Hematopoietic multipotent progenitor cell treated with erythropoietin and hydrocortisone succinate and interleukin-3 and kit ligand, for 17 days (in vitro differentiated cells): Measurements from ENCODE around the gene LRMDA.

Experiments used
- DNase-seq: peaks from one replicate; pipeline ENCODE4 v3.0.0-alpha.2; 2015; ENCODE audit warnings: low spot score

Gene LRMDA

GRCh38 chr10:76086761-76087639 lies 655.6 kb downstream of the LRMDA start:
- DNase-seq = no peak

DNA sequence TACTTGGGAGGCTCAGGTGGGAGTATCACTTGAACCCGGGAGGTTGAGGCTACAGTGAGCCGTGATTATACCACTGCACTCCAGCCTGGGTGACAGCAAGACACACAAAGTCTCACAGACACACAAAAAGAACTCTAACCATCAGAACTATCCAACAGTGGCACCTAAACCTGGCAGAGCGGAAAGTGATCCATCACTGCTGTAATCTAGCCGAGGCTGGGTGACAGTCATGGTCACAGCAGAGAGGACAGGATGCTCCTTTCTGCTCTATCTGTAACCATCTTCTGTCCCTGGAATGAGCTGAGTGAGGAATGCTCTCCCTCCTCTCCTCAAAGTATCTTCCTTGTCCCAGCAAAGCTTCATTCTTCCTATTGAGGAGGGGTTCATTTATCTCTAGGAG lies 656.6 kb downstream of the LRMDA start:
- no peak for DNase-seq

GRCh38 chr10:76088980-76089379 lies 657.6 kb downstream of the LRMDA start:
- no peak for DNase-seq

DNA sequence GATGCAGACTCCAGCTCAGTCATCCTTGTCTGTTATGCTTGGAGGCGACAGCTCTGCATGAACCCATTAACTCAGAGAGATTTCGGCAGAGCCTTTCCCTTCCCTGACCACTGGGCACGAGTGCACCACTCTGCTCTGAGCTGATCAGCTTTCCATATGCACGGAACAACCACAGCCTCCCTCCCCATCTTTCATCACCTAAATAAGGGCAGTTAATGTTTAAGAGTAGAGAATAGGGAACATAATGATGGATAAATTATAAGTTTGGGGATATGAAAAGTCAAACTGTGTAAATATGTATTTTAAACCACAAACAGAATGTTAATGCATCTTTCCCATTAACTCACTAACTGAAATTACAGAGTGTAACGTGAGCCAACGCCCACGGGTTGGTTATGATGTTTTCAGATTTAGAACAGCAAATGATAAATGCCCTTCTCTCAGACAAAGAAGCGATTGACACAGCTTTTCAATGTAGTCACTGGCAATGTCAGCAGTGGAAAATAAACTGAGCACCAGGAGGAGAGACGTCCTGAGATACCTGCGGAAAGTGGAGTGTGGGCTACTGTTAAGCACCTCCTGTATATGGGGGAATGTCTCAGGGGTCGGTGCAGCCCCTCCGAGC lies 658.2 kb downstream of the LRMDA start:
- DNase-seq = no peak

DNA sequence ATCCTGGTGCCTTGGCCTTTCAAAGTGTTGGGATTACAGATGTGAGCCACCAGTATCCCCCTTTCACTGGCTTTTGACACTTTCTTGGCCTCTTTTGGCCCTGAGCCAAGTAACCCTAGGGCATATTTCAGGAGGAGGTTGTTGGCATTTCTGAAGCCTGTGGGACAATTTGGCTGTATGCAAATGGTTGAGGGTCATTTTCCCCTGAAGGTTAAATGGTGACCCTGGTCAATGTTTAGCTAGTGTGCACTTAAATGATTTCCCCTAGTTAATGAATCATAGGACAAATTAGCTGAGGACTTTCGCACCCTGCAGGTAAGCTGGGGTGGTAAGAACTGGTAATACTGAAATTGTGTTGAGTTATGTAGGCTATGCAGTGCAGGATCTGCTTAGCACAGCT lies 660.5 kb downstream of the LRMDA start:
- DNase-seq = no peak

DNA sequence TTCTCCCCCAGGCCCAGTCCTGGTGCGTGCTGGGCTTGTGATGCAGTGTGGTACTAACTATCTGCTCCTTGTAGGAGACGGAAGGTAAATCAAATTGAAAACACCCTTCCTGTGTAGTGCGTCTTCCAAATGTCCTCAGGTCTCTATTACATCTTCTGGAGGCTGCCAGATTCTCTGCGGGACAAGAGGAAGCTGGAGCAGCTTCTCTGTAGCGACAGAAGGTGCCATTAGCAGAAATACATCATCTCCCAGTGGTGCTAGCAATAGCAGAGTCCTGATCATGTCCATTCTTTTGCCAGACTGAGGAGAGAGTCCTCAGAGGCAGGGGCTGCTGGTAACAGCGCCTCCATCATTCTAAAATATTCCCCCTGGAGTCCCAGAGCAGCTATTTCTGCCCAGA lies 675.2 kb downstream of the LRMDA start:
- no peak for DNase-seq

DNA sequence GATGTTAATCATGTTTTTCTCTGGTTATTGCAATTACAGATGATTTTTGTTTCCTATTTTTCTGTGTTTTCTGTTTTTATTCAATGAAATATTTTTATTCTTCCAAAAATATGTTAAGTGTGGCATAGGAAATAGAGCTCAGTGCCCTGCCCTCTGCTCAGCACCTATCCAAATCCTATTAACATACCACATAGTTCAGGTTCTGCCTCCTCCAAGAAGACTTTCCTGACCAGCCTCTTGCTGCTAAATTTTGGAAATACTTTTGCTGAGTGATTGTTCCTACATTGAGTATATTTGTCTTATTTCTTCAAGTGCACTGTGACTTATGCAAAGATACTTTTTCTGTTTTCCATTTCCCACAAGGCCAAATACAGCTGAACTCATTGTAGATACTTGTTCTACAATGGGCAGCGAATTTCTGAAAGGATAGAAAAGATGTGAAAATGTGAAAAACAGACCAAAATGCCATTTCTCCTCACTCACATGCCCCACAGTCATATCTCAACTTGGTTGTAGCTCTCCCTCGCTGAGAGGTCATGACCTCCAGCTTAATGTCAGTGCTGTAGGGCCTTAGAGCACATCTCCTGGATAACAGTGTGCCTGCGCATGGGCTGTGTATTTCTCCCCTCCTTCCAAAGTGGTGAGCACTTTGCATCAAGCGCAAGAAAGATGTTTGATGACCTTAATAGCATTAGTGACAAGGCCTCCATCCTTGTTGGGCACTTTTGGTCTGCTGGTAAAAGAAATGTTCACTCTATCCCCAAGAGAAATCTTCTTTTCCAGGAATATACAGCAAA lies 677.3 kb downstream of the LRMDA start:
- DNase-seq = no peak

DNA sequence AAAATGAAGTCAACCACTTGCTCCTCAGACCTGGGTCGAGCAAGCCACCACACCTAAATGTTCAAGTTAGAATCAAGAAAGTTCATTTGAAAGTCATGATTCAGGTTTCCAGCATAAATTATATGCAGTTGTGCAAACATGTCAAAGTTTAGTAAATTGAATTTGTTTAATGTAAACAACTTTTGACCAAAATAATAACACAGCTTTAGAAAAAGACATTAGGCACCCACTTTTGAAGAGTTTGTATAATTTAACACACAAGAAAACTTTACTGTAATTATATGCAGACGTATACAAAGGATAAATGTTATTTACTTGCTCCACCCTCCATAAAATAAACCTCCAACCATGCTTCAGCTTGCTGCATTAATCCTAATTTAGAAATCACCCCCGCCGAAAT lies 680.0 kb downstream of the LRMDA start:
- DNase-seq = no peak

DNA sequence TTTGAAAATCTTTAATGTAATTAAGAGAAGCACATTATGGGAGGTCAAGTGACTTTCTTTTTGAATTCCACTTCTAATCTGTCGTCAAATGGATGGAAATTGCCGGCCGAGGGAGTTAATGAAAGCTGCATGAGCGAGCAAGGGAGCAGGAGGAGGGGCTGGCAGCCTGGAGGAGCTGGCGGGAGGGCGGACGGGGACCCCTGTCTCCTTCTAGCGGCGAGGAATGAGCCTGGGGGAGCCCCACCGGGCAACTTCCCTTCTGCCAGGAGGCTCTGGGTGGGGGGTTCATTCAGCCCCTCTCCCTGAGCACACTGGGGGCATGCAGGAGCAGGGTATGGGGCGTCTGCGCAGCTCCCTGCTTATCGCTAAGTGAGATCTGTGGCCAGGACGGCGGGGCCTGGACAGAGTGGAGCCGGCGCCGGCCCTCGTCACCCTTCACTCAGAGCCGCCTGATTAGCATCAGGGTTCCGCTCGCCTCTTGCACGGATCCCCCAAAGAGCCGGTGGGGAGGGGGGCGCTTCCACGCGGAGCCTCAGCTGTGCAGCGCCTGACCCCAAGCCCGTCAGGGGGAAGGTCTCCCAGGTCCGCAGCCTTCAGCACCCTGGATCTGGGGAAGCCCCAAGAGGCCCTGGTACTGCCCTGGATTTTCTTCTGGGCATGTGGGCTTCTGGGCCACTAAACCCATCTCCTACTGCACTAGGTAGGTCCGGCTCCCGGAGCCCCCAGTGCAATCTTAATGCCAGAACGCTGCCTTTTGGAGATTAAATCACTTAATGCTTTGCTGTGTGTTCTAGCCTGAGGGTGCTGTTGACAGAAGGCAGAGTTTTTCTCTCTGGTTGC lies 680.8 kb downstream of the LRMDA start:
- DNase-seq = no peak

DNA sequence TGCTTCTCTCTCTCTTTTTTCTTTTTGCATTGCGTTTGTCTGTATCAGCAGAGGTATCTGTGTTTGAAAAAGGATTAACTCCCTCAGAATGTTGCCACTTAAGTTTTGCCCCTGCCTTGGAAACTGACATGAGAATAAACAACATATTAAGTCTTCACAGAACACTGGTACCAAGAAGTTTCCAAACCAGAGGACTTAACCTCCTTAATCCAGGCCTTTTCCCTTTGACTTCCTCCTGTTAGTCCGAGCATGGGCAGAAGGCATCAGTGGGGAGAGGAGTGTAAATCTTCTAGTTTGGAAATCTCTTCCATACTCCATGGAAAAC lies 681.4 kb downstream of the LRMDA start:
- no peak for DNase-seq

DNA sequence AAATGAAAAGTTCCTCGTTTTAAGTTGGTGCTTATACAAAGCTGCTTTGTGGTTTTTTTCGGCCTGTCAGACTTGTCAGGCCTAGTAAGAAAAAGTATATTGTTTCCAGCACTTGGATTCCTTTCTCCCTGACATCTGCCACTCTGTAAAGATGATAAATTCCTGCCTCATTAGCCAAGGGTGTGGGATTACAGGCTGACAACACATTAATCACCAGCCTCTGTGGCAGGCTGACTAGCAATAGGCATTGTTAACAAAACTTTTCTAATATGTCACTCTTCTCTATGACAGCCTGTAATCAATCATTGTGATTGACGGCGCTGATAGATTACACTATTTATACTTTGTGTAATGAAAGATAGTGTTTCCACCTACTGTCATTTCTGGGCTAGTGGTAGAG lies 682.5 kb downstream of the LRMDA start:
- DNase-seq = no peak

GRCh38 chr10:76114581-76115001 lies 683.2 kb downstream of the LRMDA start:
- DNase-seq = no peak

DNA sequence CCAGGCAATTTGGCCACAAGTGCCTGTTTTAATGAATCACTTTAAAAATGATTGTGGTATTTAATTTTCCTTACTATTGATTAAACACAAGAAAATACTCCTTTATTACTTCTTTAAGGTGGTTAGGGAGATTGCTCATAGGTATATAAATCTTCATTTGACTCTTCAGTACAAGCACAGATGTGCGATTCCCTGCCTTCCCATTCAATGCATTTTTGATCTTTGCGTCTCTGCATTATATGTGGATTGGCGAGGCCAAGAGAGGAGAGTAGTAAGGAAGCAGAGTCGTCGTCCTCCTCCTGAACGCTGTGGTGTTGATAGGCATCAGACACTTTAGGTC lies 683.7 kb downstream of the LRMDA start:
- no peak for DNase-seq

DNA sequence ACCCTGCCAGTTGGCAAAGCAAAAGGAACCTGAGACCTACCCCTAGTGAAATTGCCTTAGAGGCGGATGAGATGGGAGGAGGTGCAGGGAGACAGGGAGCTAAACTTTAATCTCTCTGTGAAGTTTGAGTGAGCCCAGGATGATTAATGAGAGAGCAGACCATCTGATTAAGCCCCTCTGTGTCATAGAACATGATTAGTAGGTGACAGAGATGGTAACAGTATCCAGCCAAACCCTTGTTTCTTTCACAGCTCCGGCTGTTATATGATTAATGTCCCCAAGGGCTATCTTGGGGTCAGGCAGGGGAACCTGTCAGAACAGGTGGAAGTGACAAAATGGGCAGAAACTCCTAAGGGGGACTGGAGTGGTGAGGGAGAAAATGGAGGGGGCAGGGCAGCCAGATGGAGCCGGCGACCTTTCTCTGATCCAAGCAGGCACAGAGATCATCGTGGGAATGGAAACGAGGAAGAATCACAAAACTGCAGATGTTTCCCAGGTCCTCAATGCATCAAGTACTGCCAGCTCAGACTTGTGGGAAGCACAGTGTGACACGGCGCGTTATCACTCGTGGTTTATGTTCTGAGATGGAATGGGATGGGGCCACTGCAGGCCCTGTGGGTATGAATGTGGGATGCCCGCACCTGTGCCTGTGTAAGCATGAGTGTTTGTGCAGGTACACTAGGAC lies 684.2 kb downstream of the LRMDA start:
- DNase-seq = no peak

GRCh38 chr10:76116523-76116922 lies 685.1 kb downstream of the LRMDA start:
- DNase-seq = no peak

- DNase-seq = no peak
Observed at GRCh38 chr10:76117949-76118348, 686.5 kb downstream of the LRMDA start.

- no peak for DNase-seq
Observed at GRCh38 chr10:76119036-76119435, 687.6 kb downstream of the LRMDA start.

DNA sequence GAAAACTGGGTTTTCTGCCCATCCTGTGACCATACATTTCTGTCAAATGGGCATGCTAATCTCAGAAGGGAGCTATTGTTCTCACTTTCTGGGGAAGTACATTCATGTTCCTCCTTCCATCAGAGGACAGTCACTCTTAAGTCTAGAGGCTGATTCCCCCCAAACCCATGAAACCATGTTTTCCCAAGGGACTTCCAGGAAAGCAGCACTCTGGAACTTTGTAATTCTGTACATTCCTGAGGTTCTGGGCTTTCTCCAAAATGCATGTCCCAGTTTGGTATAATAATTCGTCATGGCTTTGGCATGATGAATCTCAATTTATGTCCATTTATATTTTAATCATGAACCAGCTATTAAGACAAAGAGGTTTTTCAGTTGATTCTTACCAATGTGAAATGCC lies 688.1 kb downstream of the LRMDA start:
- DNase-seq = no peak

DNA sequence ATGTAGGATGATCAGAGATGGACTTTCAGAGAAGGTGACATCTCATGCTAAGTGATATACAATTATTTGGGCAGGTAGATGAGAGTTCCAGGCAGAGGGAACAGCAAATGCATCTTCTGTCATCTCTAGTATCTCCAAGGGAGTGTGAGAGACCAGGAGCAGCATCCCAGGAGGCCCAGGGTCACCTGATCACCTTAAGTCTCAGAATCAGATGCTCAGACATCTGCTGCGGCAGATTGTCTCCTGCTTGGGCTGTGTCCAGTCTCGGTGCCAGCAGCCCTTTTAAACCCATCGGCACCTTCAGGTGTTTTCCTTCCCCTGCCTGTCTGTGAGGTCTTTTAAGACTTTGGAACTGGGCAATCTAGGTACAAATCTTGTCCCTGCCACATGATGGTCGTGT lies 690.6 kb downstream of the LRMDA start:
- no peak for DNase-seq

DNA sequence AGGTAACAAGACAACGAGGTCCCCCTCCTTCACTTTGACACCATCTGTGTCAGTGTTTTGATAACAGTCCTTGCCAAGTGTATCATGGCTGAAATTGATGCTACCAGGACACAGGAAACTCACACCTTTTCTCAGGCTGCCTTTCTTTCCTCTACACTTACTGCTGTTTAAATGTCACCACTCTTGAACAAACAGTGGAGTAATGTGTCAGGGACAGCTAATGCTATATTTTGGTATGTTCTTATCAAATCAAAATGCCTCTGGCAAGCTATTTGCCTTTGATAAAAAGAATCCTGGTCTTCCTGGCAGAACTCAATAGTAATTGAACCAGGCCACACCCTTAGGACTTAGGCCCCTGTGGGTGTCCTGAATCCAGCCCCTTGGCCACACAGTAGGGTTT lies 692.9 kb downstream of the LRMDA start:
- no peak for DNase-seq

- DNase-seq = no peak
Observed at GRCh38 chr10:76125900-76126299, 694.5 kb downstream of the LRMDA start.
